ENCODE data around the gene DRAXIN.

The DRAXIN gene

DNA sequence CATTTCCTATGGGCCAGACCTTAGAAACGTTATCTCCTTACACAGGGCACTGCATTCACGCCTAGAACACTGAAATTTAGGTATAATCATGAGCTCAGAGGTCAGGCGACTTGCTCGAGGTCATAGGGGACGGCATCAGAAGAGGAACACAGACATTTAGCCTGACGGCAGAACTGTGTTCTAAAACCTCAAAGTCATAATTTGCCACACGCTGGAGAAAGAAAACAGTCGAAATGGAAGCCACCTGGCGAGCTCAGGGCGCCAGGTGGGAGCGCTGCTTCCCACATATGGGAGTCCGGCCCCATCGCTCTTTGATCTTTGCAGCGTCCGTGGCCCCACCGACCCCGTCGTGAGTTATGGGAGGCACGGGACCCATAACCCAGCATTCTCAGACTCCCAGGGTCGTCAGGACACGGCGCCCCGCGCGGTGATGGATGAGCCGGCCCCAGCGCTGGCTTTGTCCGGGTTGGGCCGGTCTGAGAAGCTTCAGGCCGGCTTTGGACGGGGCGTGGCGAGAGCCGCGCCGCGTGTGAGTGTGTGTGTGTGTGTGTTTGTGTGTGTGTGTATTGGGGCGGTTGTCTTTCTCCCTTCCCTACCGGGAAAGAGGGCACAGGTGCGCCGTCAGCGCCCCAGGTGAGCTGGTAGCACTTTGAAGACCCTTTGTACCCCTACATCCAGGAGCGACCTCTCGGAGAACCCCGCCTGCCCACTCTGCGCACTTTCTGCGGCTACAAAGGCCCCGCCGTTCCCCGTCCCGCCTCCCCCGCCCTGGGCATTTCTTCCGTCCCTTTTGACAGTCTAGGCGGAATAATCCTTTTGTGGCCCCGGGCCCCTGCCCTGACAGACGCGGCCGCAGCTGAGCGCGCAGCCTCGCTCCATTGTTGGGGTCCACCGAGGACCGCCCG, 861 bp upstream of the DRAXIN start:
- DNase-seq, result no peak

DNA sequence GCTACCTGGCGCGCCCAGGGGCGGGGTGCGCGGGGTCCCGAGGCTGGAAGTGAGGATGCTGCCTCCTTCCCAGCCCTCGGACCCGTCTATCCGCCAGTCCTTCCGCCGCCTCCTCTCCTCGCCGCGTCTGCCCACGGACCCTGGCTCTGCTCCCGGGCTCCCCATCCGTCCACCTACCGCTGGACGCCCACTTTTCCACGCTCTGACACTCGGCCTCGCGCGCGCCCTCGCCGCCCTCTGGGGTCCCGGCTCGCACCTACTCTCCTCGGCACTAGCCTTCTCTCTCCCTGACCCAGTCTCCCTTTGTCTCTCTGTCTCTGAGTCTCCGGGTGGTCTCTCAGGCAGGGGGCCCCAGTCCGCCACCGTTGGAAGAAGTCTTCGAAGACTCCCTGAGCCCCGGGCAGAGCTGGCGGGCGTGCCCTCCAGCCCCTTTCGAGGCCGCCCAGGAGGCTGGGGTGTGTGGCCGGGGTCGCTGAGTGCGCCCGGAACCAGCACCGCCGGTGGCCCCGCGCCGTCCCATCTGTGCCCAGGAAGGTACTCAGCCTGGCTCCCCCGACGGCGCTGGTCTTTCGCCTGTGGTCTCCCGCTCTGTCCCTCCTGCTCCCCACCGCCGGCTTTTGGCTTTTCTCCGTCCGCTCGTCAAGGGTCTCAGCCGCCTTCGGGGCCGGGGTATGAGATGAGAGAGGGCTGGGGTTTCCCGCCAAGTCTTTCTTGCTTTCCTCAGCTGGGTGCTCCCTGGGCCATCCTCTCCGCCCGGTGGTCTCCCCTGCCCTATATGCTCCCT, 610 bp downstream of the DRAXIN start:
- DNase-seq, result no peak

DNA sequence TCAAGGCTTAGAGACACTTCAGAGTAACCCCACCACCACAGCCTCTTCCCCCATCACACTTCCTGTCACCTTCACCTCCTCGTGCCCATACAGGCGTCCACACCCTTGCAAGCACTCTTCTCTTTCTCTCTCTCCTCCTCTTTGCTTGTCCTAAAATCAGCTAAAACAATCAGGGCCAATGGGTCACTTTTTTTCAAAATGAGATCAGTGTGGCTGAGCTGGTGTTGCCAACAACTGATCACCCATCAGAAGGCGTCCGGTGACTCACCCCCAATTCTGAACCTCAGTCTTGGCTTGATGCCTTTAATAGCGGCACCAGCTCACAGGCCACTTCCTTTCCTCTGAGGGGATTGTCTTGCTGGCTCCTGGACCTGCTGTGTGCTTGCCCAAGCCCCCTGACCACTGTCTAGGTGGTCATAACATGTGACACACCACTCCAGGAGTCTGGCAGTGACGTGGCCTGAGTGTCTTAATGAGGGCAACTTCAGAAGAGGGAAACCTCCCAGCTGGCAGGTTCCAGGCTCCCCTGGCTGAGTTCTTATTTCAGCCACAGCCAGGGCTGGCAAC, 1.6 kb downstream of the DRAXIN start:
- DNase-seq, result no peak

DNA sequence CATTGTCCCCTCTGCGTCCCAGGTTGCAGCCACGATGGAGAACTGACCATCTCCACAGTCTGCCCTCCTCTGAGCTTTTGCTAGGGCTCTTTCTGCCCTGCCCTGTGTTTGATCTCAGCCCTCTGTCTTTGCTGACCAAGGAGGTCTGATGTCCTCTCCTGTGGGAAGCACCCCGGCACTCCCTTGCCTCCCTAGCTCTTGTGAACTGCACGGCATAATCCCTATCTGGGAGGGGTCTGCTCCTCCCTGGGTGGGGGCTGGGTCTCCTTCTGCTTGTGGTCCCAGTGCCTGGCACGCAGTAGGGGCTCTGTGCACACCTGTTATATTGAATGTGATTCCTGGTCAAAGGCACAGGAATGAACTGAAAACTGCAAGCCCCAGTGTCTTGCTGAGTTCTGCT, 2.4 kb downstream of the DRAXIN start:
- DNase-seq, result no peak

DNA sequence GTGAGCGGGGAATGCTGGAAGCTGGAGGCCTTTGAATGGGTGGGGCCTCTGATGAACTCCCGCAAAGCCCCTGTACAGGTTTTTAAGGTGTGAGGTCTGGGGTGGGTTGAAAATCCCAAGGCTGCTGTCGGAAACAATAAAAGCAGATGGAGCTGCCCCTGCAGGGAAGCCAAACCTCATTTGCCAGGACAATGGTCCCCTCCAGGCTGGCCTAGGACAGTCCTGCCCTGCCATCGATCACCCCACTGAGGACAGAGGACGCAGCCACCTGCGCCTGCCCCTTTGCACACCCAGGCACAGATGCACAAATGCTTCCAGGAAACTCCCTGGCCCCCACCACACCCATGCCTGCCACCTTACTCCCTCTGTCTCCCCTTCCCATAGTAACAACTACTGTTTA, 4.4 kb downstream of the DRAXIN start:
- no peak for DNase-seq

DNA sequence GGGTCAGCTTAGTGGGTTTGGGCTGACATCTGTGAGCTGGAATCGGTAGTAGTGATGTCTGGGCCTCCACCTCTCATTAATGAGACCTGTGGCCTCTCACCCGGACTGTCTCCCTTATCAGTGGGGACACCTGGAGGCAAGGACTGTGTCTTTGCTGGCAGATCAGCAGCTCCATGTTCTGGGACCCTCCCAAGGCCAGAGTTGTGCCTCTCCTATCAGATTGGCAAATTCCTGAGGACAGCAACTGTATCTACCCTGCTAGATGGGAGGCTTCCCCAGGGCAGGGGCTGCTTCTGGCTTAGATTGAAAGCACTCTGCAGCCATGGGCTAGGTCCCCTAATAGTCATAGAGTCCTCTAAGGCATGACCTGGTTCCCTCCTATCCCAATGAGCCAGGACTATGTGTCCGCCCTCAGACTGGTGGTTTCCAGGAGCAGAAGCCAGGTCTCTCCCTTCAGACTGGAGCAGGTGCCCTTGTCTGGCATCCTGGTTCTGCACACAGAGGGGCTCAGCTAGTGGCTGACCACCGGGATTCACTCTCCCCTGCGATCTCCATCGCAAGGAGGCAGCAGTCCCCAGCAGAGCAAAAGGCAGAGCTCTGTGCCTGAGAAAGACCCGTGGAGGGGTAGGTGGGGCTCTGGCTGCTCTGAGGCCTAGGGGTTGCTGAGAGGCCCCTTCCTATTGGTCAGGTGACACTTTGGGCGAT, 5.8 kb downstream of the DRAXIN start:
- DNase-seq, result no peak

DNA sequence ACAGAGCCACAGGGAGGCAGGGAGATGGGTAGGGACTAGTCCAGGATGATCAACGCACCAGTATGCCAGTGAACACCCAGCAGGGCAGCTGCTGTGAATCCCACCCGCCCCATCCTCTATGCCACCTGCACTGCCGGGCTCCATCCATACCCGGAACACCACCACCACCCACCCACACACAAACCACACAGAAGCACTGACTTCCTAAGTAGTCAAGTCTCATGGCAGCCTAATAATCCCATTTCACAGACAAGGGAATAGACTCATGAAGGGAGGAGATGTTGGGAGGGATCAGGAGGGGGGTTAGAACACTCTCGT, 6.3 kb downstream of the DRAXIN start:
- no peak for DNase-seq

DNA sequence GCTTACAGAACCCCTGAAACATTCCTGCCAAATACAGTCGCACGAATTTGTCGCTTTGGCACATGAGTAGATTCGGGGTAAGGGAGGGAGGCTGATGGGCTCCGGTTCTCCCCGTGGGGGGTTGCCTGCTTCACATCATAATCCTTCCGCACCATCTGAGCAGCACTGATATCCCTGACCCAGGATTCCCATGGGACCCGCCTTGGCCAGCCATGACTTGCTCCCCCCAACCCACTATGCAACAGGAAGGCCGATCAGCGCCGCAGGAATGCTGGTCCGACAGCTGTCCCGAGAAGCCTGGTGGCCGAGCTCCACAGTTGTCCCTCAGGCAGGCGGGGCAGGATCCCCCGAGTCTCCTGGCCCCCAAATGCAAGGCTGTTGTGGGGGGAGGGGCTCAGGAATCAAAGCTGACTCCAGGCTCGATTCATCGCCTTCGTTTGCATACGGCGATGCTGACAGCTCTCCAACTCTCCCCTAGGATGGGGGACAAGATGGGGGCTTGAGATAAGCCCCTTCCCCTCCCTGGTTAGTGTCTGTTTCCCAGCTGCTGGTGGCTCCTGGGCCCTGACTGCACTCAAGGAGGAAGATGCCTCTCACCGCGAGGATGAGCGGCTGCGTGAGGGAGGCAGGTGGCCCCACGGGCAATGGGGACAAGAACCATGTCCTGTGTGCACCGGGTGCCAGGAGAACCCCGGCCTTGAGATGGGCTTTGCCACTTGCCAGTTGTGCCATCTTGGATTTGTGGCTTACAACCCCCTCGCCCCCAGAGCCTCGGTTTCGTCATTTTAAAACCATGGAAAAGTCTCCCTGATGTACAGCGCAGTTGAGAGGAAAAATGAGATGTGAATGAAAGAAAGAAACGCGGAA, 9.3 kb downstream of the DRAXIN start:
- DNase-seq, result no peak

DNA sequence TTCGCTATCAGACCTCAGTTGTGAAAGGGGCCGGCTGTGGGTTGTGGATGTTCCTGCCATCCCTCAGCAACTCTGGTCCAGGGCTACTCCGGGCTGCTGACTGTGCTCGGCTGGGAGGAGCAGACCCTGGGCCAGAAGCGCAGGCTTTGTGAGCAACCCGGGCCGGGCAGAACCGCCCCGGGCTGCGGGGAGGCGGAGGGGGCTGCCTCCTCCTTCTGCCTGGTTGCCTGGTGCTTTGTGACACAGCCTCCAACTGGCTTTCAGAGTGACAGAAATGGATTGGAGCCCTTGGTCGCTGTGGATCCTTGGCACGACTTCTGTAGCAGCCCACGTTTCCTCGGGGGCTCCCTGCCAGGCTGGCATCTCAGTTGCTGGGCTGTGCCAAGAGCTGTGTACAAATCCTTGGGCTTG, 10.0 kb downstream of the DRAXIN start:
- peak; percentile 57 for DNase-seq

DNA sequence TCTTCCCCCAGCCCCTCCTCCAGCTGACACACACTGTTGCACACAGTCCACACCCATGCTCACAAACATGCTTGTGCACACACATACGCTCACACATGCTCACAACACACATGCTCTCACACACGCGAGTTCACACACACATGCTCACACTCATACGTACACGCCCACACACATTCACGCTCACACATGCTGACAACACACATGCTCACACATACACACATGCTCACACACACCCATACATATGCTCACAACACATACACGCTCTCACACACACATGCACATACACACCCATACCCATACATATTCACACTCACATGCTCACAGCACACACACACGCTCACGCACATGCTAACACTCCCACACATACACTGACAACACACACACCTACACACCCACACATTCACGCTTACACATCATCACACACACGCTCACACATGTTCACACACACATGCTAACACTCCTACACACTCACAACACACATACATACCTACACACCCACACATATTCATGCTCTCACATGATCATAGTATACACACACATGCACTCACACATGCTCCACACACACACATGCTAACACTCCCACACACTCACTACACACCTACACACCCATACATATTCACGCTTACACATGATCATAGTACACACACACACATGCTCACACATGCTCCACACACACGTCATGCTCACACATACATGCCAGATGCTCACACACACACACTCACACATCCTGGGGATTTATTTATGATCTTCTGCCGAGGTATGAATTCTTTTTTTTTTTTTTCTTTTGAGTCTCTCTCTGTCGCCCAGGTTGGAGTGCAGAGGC, 10.7 kb downstream of the DRAXIN start:
- DNase-seq, result no peak

DNA sequence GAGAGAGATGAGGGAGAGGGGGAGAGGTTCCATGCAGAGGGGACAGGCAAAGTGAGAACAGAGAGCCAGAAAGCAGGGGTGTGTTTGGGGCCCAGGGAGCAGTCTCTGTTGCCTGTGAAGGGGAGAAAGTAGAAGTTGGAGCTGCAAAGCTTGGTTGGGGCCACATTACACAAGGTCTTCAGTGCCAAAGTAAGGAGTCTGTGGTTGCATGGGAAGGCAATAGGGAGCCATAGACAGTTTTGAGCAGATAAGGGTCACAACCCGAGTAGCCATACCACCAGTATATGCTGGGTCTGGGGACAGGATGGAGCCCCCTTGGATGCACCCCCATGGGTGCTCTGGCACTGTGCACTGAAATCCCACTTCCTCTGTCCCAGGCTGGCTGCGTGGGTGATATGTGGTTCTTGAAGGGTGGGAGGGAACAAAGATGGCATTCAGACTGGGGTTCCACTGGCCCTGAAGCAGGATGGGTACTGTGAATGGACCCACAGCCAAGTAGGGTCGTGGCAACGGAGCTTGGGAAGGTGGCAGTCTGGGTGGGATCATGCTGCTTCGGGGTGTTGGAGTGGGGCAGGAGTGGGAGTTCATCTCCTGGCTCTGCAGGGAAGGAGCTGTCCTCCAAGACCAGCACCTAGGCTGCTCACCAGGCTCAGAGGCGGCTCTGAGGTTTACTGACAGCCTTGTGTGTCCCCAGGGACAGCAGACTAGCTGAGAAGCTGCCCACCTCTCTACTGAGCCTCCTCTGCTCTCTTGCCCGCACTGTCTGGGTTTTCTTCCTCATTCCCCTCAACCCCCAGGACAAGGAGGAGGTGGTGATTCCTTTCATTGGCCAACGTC, 12.1 kb downstream of the DRAXIN start:
- DNase-seq, result no peak

DNA sequence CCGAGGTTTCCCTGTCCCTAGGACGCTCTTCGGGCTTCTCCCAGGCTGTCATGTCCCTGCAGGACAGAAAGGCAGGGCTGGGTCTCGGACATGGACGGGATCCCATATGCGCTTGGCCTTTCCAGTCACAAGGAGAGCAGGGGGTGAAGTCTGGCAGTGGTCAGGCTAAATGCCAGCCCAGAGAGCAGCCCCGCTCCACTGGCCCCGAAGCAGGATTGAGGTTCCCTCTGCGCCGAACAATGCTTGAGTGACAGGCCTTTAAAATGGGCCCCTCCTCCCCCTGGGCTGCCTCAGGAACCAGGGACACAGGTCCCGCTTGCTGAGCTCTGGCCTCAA, 12.7 kb downstream of the DRAXIN start:
- no peak for DNase-seq

DNA sequence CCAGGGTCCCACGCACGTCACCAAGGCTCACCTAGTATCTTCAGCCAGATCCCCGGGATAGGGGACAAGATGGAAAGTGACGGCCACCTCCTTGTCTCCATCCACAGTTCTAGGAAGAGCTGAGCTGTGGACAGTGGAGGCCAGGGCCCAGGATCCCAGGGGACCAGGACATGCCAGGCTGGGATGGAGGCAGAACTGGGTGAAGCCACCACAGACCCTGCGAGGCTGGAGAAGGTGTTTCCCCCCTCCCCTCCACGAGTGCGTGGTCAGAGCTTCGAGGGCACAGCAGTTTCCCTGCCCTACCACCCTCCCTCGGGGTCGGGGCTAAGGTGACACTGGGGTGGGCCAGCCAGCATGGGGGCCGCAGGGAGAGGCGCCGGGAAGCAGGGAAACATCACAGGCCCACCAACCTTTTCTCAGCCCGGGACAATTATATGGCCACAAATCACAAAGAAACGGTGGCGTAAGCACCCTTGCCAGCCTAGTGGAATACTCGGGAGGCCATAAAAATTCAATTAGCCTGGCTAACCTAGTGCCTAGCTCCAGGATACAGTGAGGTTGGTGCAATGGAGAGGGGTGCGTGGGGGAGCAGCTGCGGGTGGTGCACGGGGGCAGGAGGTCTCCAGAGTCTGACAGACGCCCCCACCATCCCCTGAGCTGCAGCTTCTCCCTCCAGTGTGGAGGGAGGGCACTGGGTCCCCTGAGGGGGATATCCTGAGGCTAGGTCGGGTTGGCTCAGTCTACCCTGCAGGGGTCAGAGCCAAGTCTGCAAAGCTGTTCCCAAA, 13.4 kb downstream of the DRAXIN start:
- DNase-seq, result no peak

DNA sequence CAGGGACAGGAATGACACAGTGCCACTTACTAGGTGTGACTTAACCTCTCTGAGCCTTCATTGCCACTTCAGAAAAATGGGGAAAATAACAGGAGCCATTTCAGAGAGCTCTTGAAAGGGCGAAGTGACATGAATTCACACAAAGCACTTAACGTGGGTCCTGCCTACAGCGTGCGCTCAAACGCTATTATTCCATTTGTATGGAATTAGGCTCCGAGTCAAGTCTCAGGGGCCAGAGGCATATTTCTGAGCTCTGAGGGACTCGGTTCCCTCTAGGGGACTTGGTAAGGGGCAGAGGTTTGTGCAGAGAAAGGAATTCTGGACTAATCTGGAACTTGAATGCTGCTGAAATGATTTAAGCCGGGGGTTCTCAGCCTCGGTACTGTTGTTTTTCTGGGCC, 14.1 kb downstream of the DRAXIN start:
- DNase-seq, result no peak

DNA sequence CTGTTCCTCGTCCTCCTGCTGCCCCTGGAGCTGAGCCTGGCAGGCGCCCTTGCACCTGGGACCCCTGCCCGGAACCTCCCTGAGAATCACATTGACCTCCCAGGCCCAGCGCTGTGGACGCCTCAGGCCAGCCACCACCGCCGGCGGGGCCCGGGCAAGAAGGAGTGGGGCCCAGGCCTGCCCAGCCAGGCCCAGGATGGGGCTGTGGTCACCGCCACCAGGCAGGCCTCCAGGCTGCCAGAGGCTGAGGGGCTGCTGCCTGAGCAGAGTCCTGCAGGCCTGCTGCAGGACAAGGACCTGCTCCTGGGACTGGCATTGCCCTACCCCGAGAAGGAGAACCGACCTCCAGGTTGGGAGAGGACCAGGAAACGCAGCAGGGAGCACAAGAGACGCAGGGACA, 14.8 kb downstream of the DRAXIN start:
- DNase-seq, result no peak

DNA sequence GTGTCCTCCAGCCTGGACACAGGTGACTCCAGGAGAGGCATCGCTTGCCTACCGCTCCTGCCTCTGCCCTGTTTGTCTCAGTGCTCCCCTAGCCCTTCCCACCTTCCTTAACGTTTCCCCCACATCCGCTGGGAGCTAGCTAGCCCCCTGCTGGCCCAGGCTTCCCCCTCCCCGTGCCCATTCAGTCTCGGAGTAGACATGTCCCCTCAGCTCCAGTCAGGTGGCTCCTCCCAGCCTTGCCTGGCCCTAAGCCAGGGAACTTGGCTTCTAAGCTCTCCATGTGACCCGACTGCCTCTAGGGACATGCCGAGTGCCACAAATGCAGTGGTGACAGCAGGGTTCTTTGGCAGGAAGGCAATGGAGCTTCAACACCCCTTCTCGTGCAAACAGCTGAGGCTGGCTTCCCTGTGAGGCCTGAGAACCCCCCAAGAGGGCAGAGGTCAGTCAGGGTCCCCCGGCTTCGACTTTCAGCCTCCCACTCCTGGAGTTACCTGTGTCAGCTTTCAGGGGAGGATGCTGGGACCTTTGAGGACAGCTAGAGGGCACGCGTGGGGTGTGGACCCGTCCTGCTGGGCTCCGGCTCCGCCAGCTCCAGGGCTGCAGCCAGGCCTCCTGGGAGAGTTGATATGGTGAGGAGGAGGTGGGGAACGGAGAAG, 16.2 kb downstream of the DRAXIN start:
- peak; percentile 97 for DNase-seq

DNA sequence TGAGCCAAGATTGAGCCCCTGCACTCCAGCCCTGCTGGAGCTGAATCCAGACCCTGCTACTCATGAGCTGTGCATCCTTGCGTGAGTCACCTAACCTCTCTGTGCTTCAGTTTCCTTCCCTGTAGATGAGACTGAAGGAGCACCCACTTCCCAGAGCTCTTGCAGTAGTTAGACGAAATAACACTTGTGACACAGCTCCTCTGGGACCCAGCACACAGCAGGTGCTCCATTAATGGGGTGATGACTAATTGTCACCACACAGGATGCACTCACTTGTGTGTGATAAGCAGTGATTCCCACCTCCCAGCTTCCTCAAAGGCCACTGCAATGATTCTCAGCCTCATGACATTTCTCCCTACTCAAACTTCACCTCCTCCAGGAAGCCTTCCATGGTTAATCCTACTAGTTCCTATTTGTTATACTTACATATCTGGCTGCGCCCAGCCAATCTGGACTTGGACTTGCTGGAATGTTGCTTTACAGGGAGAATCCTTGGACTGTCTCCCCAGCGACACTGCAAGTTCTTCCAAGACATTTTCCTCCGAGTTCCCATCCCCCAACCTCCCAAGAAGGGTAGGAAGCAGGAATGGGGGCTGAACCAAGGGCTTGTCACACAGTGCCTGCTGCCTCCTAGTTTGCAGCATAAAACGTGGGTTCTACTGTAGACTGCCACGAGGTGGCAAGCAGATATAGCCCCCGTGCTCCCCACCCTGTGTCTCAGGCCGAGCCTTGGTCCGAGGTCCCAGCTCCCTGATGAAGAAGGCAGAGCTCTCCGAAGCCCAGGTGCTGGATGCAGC, 17.2 kb downstream of the DRAXIN start:
- DNase-seq, result no peak

DNA sequence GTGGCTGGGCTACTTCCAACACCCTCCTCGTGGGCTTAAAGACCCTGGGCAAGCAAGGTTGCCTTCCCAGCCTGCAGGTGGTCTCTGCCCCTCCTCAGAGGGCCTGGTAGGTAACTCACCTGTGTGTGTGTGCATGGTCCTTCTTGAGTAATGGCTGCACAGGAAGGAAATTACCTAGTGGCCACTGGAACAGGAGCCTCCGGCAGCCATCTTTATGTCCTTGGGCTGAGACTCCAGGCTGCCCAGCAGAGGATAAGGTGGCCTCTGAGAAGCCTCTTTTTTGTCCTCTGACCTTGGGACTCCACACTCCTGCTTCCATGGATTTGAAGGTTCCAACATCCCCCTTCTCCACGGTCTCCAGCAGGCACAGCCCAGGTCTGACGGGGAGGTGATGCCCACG, 20.0 kb downstream of the DRAXIN start:
- DNase-seq, result no peak
